Glomerular endothelial cell (primary cell): ENCODE results near the gene WIPF2. TPM values are rescaled to one million over a fixed set of nuclear protein-coding genes. Genes with fewer than 3 reads are reported as not detected.

Source experiments
- DNase-seq: peaks from one replicate; pipeline ENCODE4 v3.0.0-alpha.2; 2011; ENCODE audit warnings: low read depth, low spot score; ENCODE audit errors: extremely low read depth
- total RNA-seq: library from RNA; depleted of rRNA; stranded (reverse); fragments of >200 nt; gene quantifications from 2 replicates; pipeline ENCODE4 v1.2.3, GENCODE V29; 2015

Gene WIPF2
- 15.9 and 17.3 TPM in 2 replicates for total RNA-seq

- peak; percentile 61 for DNase-seq
These were observed at the start of gene WIPF2 for GRCh38 chr17:40218740-40219593. Gene WIPF2, plus strand, starts transcription at chr17:40219304. Its CDS starts 37,156 bp downstream, at chr17:40256460.

- no peak for DNase-seq
These were observed 48.8 kb upstream of the WIPF2 start for GRCh38 chr17:40170325-40170724.

- DNase-seq, result no peak
These were observed 47.4 kb upstream of the WIPF2 start for GRCh38 chr17:40171750-40172149.

GRCh38 chr17:40173091-40173777 is 45.9 kb upstream of the WIPF2 start:
- DNase-seq, result no peak

GRCh38 chr17:40173778-40174135 is 45.3 kb upstream of the WIPF2 start:
- no peak for DNase-seq

GRCh38 chr17:40174514-40174913 is 44.6 kb upstream of the WIPF2 start:
- DNase-seq, result no peak

- DNase-seq, result no peak
These were observed 43.0 kb upstream of the WIPF2 start for GRCh38 chr17:40175928-40176753.

- no peak for DNase-seq
These were observed 42.4 kb upstream of the WIPF2 start for GRCh38 chr17:40176754-40177110.

- DNase-seq, result no peak
These were observed 41.7 kb upstream of the WIPF2 start, which contains the start of gene RAPGEFL1 for GRCh38 chr17:40177275-40177874. Gene RAPGEFL1, plus strand, starts transcription at chr17:40177470. Its CDS starts 392 bp downstream, at chr17:40177862.

GRCh38 chr17:40178021-40178601 is 41.0 kb upstream of the WIPF2 start:
- DNase-seq, result no peak

GRCh38 chr17:40178660-40179059 is 40.4 kb upstream of the WIPF2 start:
- no peak for DNase-seq

GRCh38 chr17:40179923-40180659 is 39.0 kb upstream of the WIPF2 start:
- DNase-seq, result no peak

GRCh38 chr17:40180694-40181093 is 38.4 kb upstream of the WIPF2 start:
- no peak for DNase-seq

GRCh38 chr17:40181205-40181604 is 37.9 kb upstream of the WIPF2 start:
- no peak for DNase-seq

GRCh38 chr17:40182606-40183005 is 36.5 kb upstream of the WIPF2 start:
- DNase-seq, result no peak

GRCh38 chr17:40187238-40187637 is 31.9 kb upstream of the WIPF2 start:
- no peak for DNase-seq

- DNase-seq, result no peak
These were observed 30.4 kb upstream of the WIPF2 start for GRCh38 chr17:40188694-40189093.

GRCh38 chr17:40190197-40191021 is 28.7 kb upstream of the WIPF2 start:
- no peak for DNase-seq
